Kidney epithelial cell (primary cell): ENCODE measurements around the gene TP53RK. TPM values are rescaled to one million over a fixed set of nuclear protein-coding genes. Genes with fewer than 3 reads are reported as not detected.
A peak's percentile ranks its signal among the peaks of the same experiment; 100 is the strongest.

Experiments used
- DNase-seq: peaks from one replicate; pipeline ENCODE4 v3.0.0-alpha.2; 2010; ENCODE audit warnings: low read depth
- H3K27me3 ChIP-seq: 2 replicates; pipeline ENCODE4 v1.6.0; 2011; ENCODE audit warnings: low read length; ENCODE audit not compliant: control insufficient read depth, insufficient read depth
- H3K36me3 ChIP-seq: 2 replicates; pipeline ENCODE4 v1.5.1; 2011; ENCODE audit warnings: low read length; ENCODE audit not compliant: control insufficient read depth, insufficient read depth
- H3K4me3 ChIP-seq: 2 replicates; pipeline ENCODE4 v1.5.1; 2011; ENCODE audit warnings: low read depth, mild to moderate bottlenecking, control low read depth, low read length
- CTCF ChIP-seq: IDR thresholded peaks from 2 replicates; pipeline ENCODE4 v1.5.1; 2011; ENCODE audit warnings: mild to moderate bottlenecking, moderate library complexity, low read length, control low read depth, inconsistent platforms; ENCODE audit not compliant: insufficient read depth, poor library complexity, severe bottlenecking
- total RNA-seq: library from RNA; depleted of rRNA; stranded (reverse); fragments of >200 nt; gene quantifications from 2 replicates; pipeline ENCODE4 v1.2.3, GENCODE V29; 2015

The TP53RK gene
- total RNA-seq, 1 donor from 2014 or later, result 20.5 TPM

GRCh38 chr20:46691196-46691595 is 2.0 kb upstream of the TP53RK start:
- Histone ChIP-seq H3K4me3 (no peak overlapping the region), H3K36me3 (no peaks in the 10 kb centered on the region), H3K27me3 (no peaks in the 10 kb centered on the region)
- no peak for TF ChIP-seq CTCF
- DNase-seq, result no peak

- no peaks in the 10 kb centered on the region for H3K36me3 ChIP-seq
- DNase-seq, result no peak
- peak overlapping the region; percentile 52 for H3K4me3 ChIP-seq
- H3K27me3 ChIP-seq, result no peaks in the 10 kb centered on the region
- no peak for TF ChIP-seq CTCF
Measured at GRCh38 chr20:46690219-46691106, 1.2 kb upstream of the TP53RK start.

- Histone ChIP-seq H3K27me3 (no peaks in the 10 kb centered on the region), H3K4me3 (peak overlapping the region; percentile 52), H3K36me3 (no peaks in the 10 kb centered on the region)
- TF ChIP-seq CTCF, result no peak
- no peak for DNase-seq
Measured at GRCh38 chr20:46689754-46690085, 476 bp upstream of the TP53RK start.

- Histone ChIP-seq H3K27me3 (no peaks in the 10 kb centered on the region), H3K4me3 (peak overlapping the region; percentile 92), H3K36me3 (no peaks in the 10 kb centered on the region)
- DNase-seq, result no peak
- no peak for TF ChIP-seq CTCF
Measured at GRCh38 chr20:46688151-46689081, 828 bp downstream of the TP53RK start.

- TF ChIP-seq CTCF, result no peak
- Histone ChIP-seq H3K36me3 (no peaks in the 10 kb centered on the region), H3K4me3 (peak overlapping the region; percentile 46), H3K27me3 (no peaks in the 10 kb centered on the region)
- peak; percentile 25 for DNase-seq
Measured at GRCh38 chr20:46683939-46684750, 5.1 kb downstream of the TP53RK start.
